ENCODE measurements around the gene RNF32.

The RNF32 gene

GRCh38 chr7:156640257-156640948 is at the start of gene RNF32:
RNF32 (plus strand) TSS chr7:156640774; CDS start chr7:156643878, 3,104 bp downstream.
- peak; percentile 96 for DNase-seq

DNA sequence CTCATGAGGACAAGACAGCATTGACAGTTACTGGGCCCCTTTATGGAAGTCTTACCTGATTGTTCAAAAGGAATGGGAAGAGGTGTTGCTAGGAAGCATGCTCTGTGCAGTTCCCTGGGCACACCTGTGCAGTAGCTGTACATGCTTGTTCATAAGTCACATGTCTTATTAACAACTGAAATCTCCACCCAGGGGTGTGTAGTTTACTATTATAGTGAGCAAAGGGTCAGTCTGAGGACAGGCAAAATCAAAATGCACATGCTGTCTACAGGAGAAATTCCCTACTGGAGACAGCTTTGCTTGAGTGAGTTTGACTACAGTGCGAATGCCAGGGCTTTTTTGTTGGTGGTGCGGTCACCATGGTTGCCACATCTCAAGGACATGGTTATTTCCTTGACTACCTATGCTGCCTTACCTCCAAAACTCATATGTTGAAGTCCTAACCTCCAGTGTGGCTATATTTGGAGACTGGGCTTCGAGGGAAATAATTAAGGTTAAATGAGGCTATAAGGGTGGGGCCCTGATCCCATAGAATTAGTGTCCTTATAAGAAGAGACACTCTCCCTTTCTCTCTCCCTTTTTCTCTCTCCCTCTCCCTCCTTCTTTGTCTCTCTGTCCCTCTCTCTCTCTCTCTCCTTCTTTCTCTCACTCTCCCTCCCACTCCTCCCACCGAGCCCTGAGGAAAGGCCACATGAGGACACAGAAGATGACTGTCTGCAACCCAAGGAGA is 48.3 kb upstream of the RNF32 start:
- DNase-seq = no peak

- no peak for DNase-seq
Measured at GRCh38 chr7:156594283-156595080, 46.1 kb upstream of the RNF32 start.

DNA sequence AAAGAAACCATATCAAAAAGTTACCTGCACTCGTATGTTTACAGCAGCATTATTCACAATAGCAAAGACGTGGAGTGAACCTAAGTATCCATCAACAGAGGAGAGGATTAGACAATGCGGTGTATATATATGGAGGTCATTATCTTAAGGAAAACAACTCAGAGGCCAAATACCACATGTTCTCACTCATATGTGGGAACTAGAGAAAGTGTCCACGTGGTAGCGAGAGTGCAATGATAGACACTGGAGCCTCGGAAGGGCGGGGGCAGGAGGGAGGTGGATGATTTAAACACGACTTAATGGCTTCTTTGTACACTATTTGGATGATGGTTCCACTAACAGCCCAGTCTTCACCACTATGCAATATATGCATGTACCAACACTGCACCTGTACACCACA is 40.1 kb upstream of the RNF32 start:
- no peak for DNase-seq

DNA sequence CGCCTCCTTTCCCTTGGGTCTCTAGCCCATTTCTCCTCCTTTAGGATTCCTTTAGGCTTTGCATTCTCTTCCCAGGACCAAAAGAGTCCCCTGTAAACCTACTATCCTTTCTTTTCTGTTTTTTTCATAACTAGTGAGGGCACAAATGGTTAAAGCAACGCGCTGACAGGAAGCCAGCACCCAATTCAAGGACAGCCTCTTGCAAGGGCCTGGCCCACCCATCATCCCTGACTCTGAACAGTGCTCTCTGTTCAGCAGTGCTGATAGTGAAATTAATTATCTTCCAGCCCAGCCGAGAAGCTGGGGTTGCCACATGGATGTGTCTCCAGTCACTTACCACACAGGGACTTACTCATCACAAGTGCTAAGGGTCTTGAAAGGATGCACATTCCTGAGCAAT is 38.3 kb upstream of the RNF32 start:
- DNase-seq = no peak

GRCh38 chr7:156603011-156603410 is 37.6 kb upstream of the RNF32 start:
- DNase-seq = no peak

DNA sequence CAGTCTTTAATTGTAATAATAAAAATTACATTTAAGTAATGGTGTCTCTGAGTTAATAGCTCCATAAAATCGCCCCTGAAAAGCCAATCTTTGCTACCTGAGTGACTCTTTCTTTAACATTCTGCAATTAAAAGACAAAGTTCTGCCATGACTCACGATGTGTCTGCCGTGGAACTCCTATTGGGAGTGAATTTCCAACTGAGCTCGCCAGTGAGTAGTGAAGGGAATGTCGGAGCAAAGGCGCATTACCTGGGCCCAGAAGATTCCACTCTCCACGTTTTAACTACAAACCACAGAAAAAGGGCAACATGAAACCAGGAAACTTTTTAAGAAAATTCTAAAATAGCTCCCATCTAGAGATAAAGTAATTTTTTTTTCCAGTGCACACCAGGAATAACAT is 36.9 kb upstream of the RNF32 start:
- no peak for DNase-seq

- DNase-seq = no peak
Measured at GRCh38 chr7:156604311-156604710, 36.3 kb upstream of the RNF32 start.

DNA sequence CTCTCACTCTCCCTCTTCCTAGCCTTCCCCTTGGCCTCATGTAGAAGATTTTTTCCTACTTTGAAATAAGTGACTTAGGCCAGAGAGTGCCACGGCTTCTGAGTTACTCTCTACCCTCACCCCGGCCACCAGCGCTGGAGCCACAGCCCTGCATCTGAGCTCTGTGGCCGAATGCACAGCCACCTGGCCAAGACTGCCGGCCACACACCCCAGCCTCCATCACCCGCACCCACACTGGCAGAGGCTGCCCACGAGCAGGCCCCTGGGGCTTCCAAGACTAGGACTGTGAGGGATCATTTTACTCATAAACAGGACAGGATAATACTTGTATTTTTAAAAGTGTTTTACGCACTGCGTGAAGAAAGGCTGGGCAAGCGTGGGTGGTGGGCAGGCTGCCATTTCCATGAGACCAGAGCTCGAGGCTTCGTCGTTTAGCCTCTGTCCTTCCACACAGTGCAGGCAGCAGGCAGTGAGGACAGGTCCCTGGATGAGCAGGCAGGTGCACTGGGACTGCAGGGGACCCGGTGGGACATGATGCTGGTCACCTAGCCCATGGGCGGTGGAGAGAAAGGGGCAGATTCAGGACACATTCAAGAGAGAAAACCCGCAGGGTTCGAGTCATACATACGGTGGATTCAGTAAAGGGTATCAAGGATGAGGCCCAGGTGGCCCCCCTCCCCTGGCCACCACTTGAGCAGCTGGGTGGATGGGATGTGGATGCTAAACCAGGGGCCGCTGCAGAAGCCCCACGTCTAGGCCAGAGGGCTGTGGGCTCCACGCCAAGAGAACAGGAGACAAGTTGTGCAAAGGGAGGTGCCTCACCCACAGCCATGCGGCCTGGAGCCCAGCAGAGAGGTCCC is 35.5 kb upstream of the RNF32 start:
- no peak for DNase-seq

GRCh38 chr7:156606135-156606534 is 34.4 kb upstream of the RNF32 start:
- DNase-seq = no peak

- DNase-seq = no peak
Measured at GRCh38 chr7:156606691-156607331, 33.8 kb upstream of the RNF32 start.

GRCh38 chr7:156607332-156608172 is 33.0 kb upstream of the RNF32 start:
- peak; percentile 13 for DNase-seq

GRCh38 chr7:156608173-156608478 is 32.4 kb upstream of the RNF32 start:
- no peak for DNase-seq

DNA sequence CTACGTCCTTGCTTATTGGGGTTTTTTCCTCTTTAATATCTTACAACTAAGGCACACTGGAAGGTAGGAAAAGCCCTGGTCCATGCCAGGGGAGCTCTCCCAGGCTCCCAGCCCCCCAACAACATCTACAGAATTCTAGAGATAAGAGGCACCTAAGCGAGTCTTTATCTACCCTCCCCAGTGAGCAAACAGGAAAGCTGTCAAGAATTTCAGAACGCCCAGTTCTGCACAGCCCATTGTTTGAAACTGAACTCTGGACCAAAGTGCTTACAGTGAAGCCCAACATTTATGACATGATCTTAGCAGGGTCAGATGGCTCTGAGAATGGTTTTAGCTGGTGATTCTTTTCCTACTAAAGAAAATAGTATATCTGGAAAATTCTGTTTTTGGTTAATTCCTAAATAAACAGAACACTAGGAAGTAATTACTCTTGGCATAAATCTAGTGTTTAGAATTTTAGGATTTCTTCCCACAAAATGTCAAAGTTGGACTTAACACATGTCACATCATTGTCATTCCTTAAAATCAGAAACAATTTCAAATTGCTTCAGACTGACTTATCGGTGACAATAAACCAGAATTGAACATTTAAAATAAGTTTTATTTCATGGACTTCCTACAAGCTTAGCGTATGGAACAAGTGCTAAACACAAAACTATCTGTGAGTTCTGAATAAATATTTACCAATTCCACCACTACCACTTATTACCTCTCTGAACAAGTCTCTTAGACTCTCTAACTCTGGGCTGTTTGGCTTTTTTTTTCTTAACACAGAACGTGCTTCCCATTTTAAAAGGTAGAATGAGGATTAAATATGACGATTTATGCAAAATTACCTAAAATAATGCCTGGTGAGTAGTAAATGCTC is 31.3 kb upstream of the RNF32 start:
- peak; percentile 38 for DNase-seq

GRCh38 chr7:156610130-156610529 is 30.4 kb upstream of the RNF32 start:
- no peak for DNase-seq

DNA sequence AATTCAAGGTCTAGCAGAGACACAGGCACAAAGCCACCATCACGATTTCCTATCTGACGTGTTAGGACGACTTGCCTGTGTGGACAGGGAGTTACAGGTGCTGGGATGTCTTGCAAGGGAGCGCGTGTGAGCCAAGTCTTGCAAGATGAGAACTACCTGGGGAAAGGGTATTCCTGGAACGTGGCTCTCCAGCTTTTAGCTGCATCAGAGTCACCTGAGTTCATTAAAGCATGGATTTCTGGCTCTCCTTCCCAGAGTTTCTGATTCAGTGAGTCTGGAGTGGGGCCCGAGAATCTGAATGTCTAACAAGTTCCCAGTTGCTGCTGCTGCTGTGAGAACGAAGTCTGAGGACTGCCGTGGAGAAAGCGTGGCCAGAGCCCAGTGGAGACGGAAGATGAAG is 30.0 kb upstream of the RNF32 start:
- DNase-seq = no peak

DNA sequence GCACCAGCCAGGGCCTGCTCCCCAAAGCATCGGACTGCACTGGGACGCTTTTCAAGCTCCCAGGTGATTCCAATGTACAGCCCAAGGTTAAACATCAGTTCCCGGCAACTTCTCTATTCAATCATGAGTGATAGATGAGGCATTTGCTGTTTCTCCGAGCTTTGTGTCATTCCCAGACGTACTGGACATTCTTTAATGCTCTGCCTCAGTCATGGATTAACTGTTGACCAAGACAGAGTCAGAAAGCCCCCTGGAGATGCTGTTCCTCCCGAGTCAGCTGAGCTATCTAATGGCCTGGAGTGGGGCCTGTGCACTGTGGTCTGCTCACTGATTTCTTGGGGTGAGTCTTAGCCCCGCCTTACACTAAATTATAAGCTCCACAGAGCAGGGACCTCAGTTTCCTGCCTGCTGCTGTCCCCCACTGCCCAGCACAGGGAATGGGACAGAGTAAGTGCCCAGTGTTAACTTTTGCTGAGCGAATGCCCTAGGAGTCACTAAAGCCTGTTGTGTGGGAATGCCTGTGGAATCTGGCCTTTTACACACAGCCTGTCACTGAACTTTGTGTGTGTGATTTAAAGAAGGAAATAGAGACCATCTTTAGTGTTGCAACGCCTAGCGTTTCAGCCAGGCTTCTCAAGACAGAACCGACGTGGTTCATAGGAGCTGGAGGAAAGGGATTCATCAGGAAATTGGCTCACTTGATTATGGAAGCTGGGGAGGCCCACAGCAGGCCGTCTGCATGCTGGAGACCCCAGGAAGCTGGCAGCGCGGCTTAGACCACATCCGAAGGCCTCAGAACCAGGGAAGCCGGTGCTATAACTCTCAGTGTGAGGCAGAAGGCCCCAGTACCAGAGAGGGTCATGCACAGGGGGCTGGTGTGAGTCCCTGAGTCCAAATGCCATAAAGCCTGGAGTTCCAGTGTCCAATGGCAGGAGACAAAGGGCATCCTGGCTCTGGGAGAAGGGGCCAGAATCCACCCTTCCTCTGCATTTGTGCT is 29.3 kb upstream of the RNF32 start:
- no peak for DNase-seq

DNA sequence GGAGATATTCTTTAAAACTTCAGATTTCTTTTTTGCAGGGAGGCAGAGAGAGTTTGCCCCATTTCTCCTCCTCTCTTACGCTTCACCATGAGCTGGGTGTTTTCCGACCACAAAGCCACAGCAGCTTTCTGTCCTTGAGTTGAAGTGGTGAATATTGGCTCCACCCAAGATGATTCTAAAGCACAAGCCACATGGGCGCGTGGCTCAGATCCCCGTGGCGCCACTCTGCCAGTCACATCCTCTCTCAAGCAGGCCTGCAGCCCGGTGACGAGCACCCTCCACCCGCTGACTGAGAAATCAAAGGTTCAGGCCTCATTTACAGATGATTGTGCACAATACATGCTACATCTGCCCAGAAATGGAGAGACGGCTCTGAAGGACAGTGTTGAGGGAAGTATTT is 27.6 kb upstream of the RNF32 start:
- peak; percentile 74 for DNase-seq
